ENCODE results near the gene KCNK3. TPM values are rescaled to one million over a fixed set of nuclear protein-coding genes. Genes with fewer than 3 reads are reported as not detected.

Gene KCNK3
- total RNA-seq, 1 experiment from 2014 or later = 0.09 TPM

GRCh38 chr2:26752656-26753055, 60.1 kb downstream of the KCNK3 start:
- Histone ChIP-seq H3K27me3 (ENCODE audit: insufficient read depth, low read length) (peaks cover 4% of the 10 kb centered on the region; the same call in 1 of the 2 replicates), H4K91ac (ENCODE audit: insufficient read length, low read depth, low read length) (no peak overlapping the region), H3K9ac (ENCODE audit: extremely low read depth, insufficient read length, low read length) (no peak overlapping the region), H3K14ac (ENCODE audit: insufficient read depth, low read length) (no peak overlapping the region), H3K4me1 (ENCODE audit: insufficient read depth, low read length) (peaks cover 7% of the 10 kb centered on the region), H3K27ac (ENCODE audit: insufficient read length, low read depth, low read length) (no peak overlapping the region), H2BK5ac (ENCODE audit: insufficient read length, low read length) (no peak overlapping the region), H3K79me2 (ENCODE audit: insufficient read depth, low read length) (no peaks in the 10 kb centered on the region), H4K8ac (replicated peaks; ENCODE audit: insufficient read length, low read depth, low read length) (no peak overlapping the region), H3K18ac (ENCODE audit: insufficient read length, low read depth, low read length) (no peak overlapping the region), H3K23me2 (ENCODE audit: insufficient read length, low read depth, low read length, poor library complexity, severe bottlenecking) (no peaks in the 10 kb centered on the region), H3K23ac (ENCODE audit: insufficient read length, low read depth, low read length) (no peak overlapping the region), H3K56ac (ENCODE audit: insufficient read length, low read depth, low read length) (no peak overlapping the region), H4K5ac (ENCODE audit: insufficient read length, low read depth, low read length) (no peak overlapping the region), H3K4ac (ENCODE audit: low read depth, low read length) (no peak overlapping the region), H2AFZ (ENCODE audit: low read length) (no peak overlapping the region), H3K9me3 (ENCODE audit: control insufficient read depth, low read depth, low read length) (no peaks in the 10 kb centered on the region), H2BK20ac (ENCODE audit: low read depth, low read length, poor library complexity, severe bottlenecking) (no peak overlapping the region), H4K20me1 (ENCODE audit: control insufficient read depth, insufficient read depth, insufficient read length) (no peaks in the 10 kb centered on the region), H3K79me1 (ENCODE audit: insufficient read depth, low read depth, low read length, poor library complexity, severe bottlenecking) (no peaks in the 10 kb centered on the region), H2BK15ac (ENCODE audit: low read depth, low read length) (no peak overlapping the region), H2BK120ac (ENCODE audit: low read depth, low read length, poor library complexity, severe bottlenecking) (no peak overlapping the region), H2BK12ac (ENCODE audit: insufficient read length, low read depth, low read length) (no peak overlapping the region), H3T11ph (ENCODE audit: low read length) (no peak overlapping the region), H3K4me2 (ENCODE audit: insufficient read depth, insufficient read length, low read length) (no peak overlapping the region), H2AK5ac (ENCODE audit: insufficient read length, low read length) (no peak overlapping the region)
- peaks cover 4 to 10% (median 5%) of the 10 kb centered on the region in 3 experiments; a peak in 5 of 7 replicates for H3K36me3 Mint-ChIP-seq (ENCODE audit: insufficient read depth in 1 of 3, low read depth in 3 of 3)
- no peak overlapping the region for H3K4me3 Mint-ChIP-seq
- no peak overlapping the region for H3K27ac Mint-ChIP-seq
- no peak for DNase-seq
- peaks cover 8 to 9% of the 10 kb centered on the region in 2 experiments for H3K9me3 Mint-ChIP-seq
- H3K4me1 Mint-ChIP-seq = peaks cover 53 to 62% of the 10 kb centered on the region in 2 experiments
- H3K27me3 Mint-ChIP-seq (ENCODE audit: low read depth) = peaks cover 76% of the 10 kb centered on the region
- WGBS (ENCODE audit: extremely low coverage, insufficient read length, low lambda C conversion rate) = no CpG with 5 or more reads among the region's 3 CpGs
- TF ChIP-seq CTCF (conservative IDR thresholded peaks at IDR 0.05) = no peak

All from H9 (cell line).